ENCODE results near the gene ZFYVE28.
A peak's percentile ranks its signal among the peaks of the same experiment; 100 is the strongest.

ZFYVE28 gene

DNA sequence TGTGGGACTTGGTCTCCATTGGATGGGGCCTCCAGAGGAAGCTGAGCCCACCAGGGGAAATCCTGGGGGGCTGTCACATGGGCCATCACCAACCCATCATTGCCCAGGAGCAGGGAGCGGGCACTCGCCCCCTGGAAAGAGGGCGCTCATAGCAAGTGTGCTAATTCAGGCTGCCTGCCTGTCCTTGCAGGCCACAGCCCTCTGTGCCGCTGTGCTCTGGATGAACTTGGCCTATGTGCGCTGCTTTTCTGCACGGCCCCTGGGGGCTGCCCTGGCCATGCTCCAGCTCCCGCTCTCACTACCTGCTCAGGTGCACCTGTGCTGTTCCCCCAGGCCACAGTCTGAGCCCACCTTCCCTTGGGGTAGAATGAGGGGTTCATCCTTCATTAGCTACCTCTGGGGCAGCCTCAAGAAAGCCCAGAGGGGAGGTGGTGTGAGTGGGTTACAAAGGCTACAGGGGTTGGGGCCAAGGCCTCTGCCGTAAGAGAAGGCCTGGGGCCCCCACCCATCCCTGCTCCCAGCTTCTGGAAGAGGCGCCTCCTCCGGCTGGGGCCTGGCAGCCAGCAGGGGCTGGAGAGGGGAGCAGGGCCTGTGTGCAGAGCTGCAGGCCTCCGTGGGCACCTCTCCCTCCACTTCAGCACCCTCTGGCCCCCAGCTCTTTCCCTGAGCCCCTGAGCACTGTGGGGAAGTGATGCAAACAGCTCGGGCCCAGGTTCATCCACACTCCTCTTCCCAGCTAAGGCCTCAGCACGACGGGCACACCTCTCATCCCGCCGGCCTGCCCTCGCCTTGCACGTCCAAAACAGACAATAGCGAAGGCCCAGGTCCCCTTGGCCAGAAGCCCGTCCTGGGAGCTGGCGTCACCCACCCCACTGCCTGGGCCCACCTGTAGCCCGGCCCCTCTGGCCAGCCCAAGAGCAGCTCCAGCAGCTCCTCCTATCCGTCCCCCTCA is 9.2 kb upstream of the ZFYVE28 start:
- no peak for DNase-seq

DNA sequence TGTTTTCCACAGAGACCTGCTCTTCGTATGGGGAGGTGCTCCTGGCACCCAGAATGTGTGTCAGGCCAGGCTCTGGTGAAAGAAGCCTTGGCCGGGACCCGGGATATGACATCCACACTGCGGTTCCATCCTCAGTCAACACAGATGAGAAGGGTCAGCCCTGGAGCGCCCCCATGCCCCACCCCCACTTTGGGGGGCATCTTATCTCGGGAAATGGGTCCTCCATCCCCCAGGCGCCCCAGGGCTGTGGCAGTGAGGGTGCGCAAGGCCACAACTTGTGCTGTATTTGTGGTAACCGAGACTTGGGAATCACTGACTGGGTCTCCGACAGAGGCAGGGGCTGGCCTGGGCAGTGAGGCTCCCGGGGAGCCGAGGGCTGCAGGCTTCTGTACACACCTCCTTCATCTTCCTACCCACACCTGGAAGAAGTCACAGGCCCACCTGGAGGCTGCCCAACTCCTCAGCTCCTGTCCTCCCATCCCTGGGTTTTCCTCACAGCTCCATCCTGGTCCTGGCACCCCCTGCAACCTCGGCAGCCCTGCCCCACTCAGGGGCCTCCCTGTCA is 8.3 kb upstream of the ZFYVE28 start:
- DNase-seq = no peak

DNA sequence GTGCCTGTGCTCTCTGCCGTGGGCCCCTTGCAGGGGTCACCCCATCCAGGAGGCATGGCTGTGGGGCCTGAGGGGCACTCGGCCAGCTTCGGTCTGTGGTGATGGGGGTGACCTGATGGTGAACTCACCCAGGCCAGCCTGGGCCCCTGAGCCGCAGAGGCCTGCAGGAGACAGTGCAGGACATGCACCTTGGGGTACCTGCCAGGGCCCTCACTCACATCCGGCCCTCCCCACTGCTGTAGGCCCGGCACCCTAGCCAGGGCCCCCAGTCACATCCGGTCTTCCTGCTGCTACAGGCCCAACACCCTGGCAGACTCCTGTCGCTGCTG is 7.6 kb upstream of the ZFYVE28 start:
- DNase-seq = no peak

DNA sequence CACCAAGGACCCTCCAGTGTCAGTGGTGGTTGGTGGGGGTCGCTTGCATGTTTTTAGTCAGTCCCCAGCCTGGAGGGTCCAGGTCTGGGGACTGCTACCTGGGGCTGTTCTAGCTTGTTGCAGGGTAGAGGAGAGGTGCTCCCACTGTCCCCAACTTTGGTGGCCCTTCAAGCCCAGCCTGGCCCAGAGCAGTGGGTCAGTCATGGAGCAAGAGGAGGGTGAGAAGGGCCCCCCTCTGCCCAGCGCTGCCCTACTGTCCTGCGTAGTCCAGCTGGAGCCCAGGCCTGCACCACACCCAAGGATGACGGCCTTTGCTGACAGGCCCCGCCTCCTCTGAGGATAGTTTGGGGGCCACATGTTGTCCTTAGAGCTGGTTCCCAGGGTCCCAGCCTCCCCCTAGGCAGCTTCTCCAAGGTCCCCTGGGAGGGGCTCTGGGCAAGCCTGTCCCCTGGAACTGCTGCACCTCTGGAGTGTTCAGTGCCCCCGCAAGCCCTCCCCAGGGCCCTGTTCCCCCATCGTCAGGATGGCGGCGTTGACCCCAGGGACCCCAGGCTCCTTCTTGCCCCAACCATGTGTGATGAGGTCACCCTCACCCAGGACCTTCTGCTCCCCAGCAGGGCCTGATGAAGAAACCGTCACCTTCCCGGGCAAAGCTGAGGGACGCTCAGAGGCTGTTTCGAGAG is 7.1 kb upstream of the ZFYVE28 start:
- no peak for DNase-seq

DNA sequence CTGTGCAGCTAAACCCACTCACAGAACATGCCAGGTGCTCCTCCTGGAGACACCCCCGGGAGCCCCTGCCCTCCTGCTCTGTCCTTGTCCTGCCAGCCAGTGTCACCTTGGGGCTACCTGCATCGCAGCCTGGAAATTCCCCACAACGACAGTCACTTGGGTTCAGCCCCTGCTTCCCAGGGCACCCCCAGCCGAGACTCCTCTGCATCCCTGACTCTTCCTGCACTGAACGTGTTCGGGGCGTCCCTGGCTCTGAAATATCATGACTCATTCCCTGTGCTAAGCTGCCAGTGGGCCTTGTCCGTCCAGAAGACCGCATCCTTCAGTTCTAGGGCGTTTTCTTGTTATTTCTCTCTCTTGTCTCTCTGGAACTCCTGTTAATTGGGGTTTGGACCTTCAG is 6.1 kb upstream of the ZFYVE28 start:
- DNase-seq = no peak

DNA sequence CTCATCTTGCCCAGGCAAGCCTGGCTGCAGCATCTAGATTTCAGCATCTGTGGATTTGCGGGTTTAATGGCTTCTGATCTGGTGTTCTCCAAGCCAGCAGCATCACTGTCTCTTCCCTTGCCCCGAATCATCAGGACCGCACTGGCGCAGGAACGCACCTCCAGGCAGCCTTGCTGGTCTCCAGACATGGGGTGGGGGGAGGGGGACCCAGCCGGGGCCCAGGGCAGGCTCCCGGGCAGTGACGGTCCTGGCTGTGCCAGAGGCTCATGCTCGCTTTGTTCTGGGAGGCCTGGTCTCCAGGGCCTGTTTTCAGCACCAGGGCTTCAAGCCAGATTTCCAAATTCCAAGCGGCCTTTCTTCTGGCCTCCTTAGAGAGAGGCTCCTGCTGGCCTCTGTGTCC is 5.2 kb upstream of the ZFYVE28 start:
- DNase-seq = no peak

GRCh38 chr4:2423066-2423465 is 4.6 kb upstream of the ZFYVE28 start:
- DNase-seq = no peak

DNA sequence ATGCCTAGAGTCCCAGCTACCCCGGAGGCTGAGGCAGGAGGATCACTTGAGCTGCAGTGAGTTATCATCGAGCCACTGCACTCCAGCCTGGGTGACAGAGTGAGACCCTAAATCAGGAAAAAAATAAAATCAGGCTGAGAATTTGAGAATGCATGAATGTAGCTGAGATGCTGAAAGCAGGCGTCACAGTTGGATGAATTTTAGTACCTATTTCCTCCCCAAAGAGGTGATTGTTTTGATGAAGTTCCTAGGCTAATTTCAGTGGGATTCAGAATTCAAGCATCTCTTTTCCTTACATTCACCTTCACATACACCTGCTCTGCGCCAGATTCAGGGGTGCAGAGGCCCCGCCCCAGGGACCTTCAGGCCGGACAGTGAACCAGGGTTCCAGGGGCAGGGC is 3.5 kb upstream of the ZFYVE28 start:
- no peak for DNase-seq

DNA sequence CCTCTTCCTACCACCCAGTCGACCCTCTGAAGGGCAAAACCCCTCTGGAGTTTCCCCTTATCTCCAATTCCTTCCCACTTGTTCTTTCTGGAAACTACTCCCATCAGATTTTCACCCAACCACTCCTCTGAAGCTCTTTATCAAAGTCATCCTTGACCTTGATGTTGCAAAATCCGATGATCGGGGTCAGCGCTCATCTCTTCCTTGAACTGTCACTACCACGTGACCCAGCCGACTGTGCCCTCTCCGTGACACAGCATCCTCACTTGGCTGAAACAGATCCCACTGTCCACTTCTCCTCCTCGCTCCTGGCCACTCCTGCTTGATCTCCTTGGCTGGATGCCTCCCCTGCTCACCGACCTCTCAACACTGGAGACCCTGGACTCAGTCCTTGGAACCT is 1.4 kb upstream of the ZFYVE28 start:
- no peak for DNase-seq

DNA sequence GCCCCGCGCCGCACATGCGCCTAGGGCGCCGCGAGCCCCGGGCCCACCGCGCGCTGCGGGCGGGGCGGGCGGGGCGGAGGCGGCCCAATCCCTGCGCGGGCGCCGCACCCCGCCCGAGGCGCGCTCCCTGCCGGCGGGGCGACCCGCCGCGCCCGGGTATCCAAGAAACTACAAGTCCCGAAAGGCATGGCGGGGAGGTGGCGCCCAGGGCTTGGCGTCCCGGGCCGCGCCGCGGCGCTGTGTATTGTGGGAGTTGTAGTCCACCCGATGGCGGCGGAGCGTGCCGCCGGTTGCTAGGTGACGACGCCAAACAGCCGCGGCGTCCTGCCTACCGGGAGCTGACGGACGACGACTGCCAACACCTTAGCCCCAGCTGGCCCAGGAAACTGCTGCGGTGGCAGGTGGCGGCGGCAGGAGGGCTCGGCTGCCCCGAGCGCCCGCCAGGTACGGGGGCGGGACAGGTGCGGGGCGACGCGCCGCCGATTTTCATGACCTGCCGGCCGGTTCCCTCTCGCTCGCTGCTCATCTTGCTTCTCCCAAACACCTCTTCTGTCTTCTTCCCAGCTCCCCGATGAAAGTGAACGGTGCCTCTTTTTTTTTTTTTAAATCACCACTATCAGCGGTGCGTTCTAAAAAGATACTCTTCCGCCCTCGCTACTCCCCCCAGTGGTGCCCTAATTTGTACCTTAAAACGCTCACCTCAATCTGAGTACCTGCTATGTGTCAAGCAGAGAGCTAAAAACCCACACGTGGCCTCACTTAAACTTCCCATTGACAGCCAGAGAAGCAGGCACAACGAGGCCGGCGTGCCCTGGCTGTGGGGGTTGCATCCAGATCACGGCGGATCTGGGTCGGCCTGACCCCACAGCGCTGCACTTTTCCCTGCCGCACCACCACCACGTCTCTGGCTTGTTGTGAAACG is 466 bp upstream of the ZFYVE28 start, which contains the start of gene CFAP99:
TSS of gene CFAP99 (plus strand) at position 306 of the 922 bp plus-strand sequence.
- peak; percentile 78 for DNase-seq

DNA sequence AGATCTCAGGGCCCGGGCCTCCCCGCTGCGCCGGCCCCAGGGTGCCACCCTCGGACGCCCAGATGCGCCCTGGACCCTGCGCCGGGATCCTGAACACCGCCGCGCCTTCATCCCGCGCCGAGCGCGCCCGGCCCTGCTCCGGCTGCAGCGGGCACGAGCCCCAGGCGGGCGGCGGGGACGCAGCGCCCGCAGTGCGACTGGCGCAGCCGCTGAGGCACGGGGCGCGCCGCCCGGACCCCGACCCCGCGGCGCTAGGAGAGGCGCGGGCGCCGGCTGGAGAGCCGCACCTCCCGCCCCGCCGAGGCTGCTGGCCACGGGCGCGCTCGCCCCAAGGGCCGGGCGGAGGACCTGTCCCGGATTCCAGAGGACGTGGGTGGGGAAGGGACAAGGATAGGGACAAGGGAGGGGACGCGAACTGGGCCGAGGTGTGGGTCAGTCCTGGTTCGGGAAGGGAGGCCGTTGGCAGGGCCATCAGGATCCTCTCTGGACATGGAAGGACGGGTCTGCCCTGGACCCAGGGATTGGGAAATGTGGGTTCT is 1.1 kb downstream of the ZFYVE28 start:
- no peak for DNase-seq

- no peak for DNase-seq
These were observed 1.8 kb downstream of the ZFYVE28 start for GRCh38 chr4:2416564-2417225.

DNA sequence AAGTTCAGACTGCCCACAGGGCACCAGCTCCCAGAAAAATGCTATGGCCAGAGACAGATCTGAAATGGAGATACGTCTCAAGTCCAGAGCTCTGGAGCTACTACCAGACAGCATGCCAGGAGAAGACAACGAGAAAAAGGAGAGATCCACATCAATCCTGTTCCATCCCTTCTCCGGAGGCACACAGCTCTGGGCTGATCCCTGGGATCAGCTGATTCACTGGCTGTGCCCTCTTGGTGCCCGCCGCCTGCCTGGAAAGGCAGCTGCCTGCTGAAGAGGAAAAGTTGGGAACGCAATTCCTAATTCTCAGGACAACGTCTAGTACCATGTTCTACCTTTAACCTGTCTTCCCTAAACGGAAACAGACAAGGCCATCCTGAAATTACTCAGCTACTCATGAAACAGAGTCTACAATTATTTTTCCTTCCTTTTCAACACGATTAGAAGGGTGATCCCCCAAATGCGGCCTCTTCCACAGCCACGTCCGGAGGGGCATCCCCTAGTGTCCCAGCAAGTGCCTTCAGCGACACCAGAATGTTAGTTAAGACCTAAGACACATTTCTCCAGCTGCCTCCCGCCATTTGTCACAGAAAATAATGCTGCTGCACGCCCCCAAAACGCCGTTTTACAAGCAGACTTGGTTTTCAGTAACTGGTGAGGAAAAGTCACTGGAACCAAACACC is 2.4 kb downstream of the ZFYVE28 start:
- no peak for DNase-seq

- DNase-seq = no peak
These were observed 3.2 kb downstream of the ZFYVE28 start for GRCh38 chr4:2415213-2415612.

DNA sequence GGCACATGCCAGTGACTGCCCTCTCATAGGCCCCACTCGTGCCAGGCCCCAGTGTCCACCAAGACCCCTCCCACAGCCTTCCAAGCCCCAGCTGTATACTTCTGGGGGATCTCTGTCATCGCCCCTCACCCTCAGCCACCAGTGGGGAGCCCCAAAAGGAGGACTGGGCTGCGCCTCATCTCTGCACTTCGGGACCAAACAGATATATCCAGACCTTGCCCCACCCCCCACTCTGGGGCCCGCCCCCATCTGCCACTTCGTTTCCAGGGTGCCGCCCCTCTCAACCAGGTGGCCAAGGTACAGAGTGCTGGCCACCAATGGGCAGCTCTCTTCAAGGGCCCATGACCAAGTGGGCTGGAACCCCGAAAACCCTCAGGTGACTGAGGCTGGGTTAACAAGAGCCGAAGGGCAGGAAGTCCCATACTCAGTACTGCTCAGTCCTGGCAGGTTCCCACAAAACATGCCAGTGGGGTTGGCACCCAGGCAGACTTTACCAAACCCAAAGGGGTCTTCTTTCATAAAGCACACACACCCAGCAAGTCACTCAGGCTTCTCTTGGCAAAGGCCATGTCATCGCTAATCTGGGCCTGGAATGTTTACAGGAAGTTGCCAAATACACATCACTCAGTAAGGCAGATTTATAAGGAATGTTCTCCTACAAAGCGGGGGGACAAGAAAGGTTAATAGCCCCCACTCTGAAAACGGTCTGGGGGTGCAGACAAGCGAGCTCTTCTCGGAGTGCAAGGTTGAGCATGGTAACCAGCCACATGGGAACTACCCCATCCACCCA is 4.4 kb downstream of the ZFYVE28 start:
- no peak for DNase-seq

- no peak for DNase-seq
These were observed 5.3 kb downstream of the ZFYVE28 start for GRCh38 chr4:2412885-2413716.

DNA sequence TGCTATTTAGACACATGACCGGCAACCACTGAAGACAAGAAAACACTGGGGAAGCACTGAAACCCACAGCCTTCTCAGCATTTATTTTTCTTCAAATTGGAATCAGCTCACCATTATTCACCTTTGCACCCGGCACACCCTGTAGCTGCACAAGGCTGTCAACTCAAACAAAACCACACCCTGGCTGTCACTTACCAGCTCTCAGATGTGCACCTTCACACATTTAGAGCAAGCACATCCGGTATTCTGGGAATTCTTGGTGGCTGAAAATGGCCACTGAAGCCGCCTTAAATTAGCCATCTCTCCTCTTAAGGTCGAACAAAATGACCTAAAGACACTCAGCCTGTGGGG is 5.9 kb downstream of the ZFYVE28 start:
- DNase-seq = no peak

GRCh38 chr4:2411786-2412510 is 6.5 kb downstream of the ZFYVE28 start:
- no peak for DNase-seq

GRCh38 chr4:2409381-2409783 is 9.1 kb downstream of the ZFYVE28 start:
- DNase-seq = no peak
